T-helper 2 cell (primary cell): ENCODE data around the gene VRK3.

Source experiments
- DNase-seq, 5 experiments: peaks; one replicate each; pipeline versions ENCODE4 v3.0.0 to v3.0.0-alpha.2; 2012 to 2022

Gene VRK3

GRCh38 chr19:49929611-49930482, 95.3 kb downstream of the VRK3 start:
- peak; percentile 73 to 96 (median 91) for DNase-seq

DNA sequence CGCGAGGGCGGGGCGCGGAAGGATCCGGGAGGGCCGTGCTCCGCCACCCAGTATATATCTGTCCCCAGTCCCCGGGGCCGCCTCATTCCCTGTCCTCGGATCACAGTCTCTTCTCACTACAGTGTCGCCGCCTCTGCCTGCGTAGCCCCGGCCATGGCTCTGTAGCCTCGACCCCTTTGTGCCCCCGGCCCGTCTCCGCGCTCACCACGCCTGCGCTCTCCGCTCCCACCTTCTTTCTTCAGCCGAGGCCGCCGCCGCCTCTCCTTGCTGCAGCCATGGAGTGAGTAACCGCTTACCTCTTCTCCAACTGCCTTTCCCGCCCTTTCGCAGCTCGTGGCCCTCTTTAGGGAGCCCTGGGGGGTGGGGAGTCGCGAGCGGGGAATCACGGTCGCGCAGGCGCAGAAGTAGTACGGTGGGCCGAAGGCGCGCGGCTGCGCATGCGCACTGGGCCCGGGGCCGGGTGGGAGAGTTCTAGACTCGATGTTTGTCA, 96.0 kb downstream of the VRK3 start, which contains the start of the genes ATF5 and NUP62:
TSS of gene ATF5 (plus strand) at position 85 of the 490 bp plus-strand sequence. CDS start 1,646 bp downstream, outside the sequence.
TSS of gene NUP62 (minus strand) at position 384 of the 490 bp plus-strand sequence. CDS start 19,697 bp downstream, outside the sequence.
- DNase-seq: peak; percentile 84 to 90 (median 88)

- no peak for DNase-seq
Measured at GRCh38 chr19:49927526-49928264, 97.5 kb downstream of the VRK3 start.

- no peak for DNase-seq
Measured at GRCh38 chr19:49926515-49926914, 98.7 kb downstream of the VRK3 start.
